Activated CD8-positive, alpha-beta T cell treated with anti-CD3 and anti-CD28 coated beads for 36 hours (primary cell): ENCODE measurements around the gene DCLK2. TPM values are rescaled to one million over a fixed set of nuclear protein-coding genes. Genes with fewer than 3 reads are reported as not detected.

Experiments
- ATAC-seq: fragments of 200-7000 bp; cut with Tn5 transposase; one replicate; pipeline ENCODE4 v1.10.0; 2021; ENCODE audit warnings: mild to moderate bottlenecking, moderate library complexity
- CTCF ChIA-PET: fragments of 350-600 bp; sonication (Branson Sonifier 250); formaldehyde crosslinking; loops from one replicate; lab custom pipeline; 2021; ENCODE audit warnings: antibody characterized with exemption; lab: Charles Lee
- POLR2A ChIA-PET: fragments of 350-600 bp; sonication (Branson Sonifier 250); formaldehyde crosslinking; loops from one replicate; lab custom pipeline; 2021; ENCODE audit warnings: antibody characterized with exemption; lab: Charles Lee
- DNase-seq: peaks from one replicate; pipeline ENCODE4 v3.0.0-alpha.2; 2020
- H3K27ac Mint-ChIP-seq: one replicate; pipeline ENCODE4 v1.8.0; 2021; ENCODE audit warnings: mild to moderate bottlenecking, mixed read lengths
- H3K27me3 Mint-ChIP-seq: one replicate; pipeline ENCODE4 v1.8.0; 2021; ENCODE audit warnings: mixed read lengths
- H3K36me3 Mint-ChIP-seq: one replicate; pipeline ENCODE4 v1.8.0; 2021; ENCODE audit warnings: low read depth, mixed read lengths
- H3K4me1 Mint-ChIP-seq: one replicate; pipeline ENCODE4 v1.8.0; 2021; ENCODE audit warnings: low read depth, mixed read lengths
- H3K4me3 Mint-ChIP-seq: one replicate; pipeline ENCODE4 v1.8.0; 2021; ENCODE audit warnings: mild to moderate bottlenecking, moderate library complexity, mixed read lengths
- H3K9me3 Mint-ChIP-seq: one replicate; pipeline ENCODE4 v1.8.0; 2021; ENCODE audit warnings: mixed read lengths
- CTCF ChIP-seq: fragments of 200-600 bp; IDR thresholded peaks from one replicate; pipeline ENCODE4 v1.8.0; 2022; ENCODE audit warnings: antibody characterized with exemption, mild to moderate bottlenecking
- intact Hi-C: fragments of 100-400 bp; cut with micrococcal nuclease; formaldehyde crosslinking; loops from one replicate; pipeline ENCODE4 v1.10.0; 2022
- total RNA-seq, 2 experiments: library from RNA; stranded (reverse); gene quantifications; one replicate each; pipeline ENCODE4 v1.2.3, GENCODE V29; 2021

The DCLK2 gene
- total RNA-seq, 2 experiments from 2014 or later: not detected

GRCh38 chr4:150211016-150211415 is 132.8 kb downstream of the DCLK2 start:
- H3K9me3 Mint-ChIP-seq: no peaks in the 10 kb centered on the region
- ATAC-seq (no peak), DNase-seq (no peak)
- H3K36me3 Mint-ChIP-seq: no peaks in the 10 kb centered on the region
- intact Hi-C loops: no loop called here
- no peak overlapping the region for H3K27ac Mint-ChIP-seq
- H3K4me1 Mint-ChIP-seq: no peaks in the 10 kb centered on the region
- TF ChIP-seq CTCF: no peak
- peaks cover 10% of the 10 kb centered on the region for H3K27me3 Mint-ChIP-seq
- CTCF ChIA-PET: interaction anchor here (0.6 to 2.8 kb wide), 3 partner anchors 32 to 230 kb away, joined by 3 to 7 read pairs (median 3); no protein-coding TSS in a partner anchor
- POLR2A ChIA-PET: no interaction called here
- H3K4me3 Mint-ChIP-seq: no peak overlapping the region

- TF ChIP-seq CTCF: no peak
- Mint-ChIP-seq H3K27ac (no peak overlapping the region), H3K9me3 (no peaks in the 10 kb centered on the region), H3K27me3 (peaks cover 10% of the 10 kb centered on the region), H3K4me3 (no peak overlapping the region), H3K36me3 (no peaks in the 10 kb centered on the region), H3K4me1 (no peaks in the 10 kb centered on the region)
- POLR2A ChIA-PET: interaction anchor here (0.6 kb wide), 1 partner anchor 11 kb away, joined by 3 read pairs; no protein-coding TSS in a partner anchor
- ATAC-seq (no peak), DNase-seq (no peak)
- CTCF ChIA-PET: interaction anchor here (1.5 to 2.8 kb wide), 2 partner anchors 31 to 231 kb away, joined by 3 to 7 read pairs; no protein-coding TSS in a partner anchor
- intact Hi-C loops: no loop called here
Observed at GRCh38 chr4:150211799-150212445, 133.7 kb downstream of the DCLK2 start.

- Mint-ChIP-seq H3K4me1 (no peaks in the 10 kb centered on the region), H3K9me3 (no peaks in the 10 kb centered on the region), H3K27ac (no peak overlapping the region), H3K36me3 (no peaks in the 10 kb centered on the region), H3K4me3 (no peak overlapping the region), H3K27me3 (peaks cover 10% of the 10 kb centered on the region)
- CTCF ChIA-PET: interaction anchor here (1.5 kb wide), 1 partner anchor 30 kb away, joined by 3 read pairs; no protein-coding TSS in a partner anchor
- intact Hi-C loops: no loop called here
- ATAC-seq (no peak), DNase-seq (no peak)
- POLR2A ChIA-PET: interaction anchor here (0.6 kb wide), 1 partner anchor 11 kb away, joined by 3 read pairs; no protein-coding TSS in a partner anchor
- no peak for TF ChIP-seq CTCF
Observed at GRCh38 chr4:150212485-150212884, 134.2 kb downstream of the DCLK2 start.

GRCh38 chr4:150212927-150213326 is 134.7 kb downstream of the DCLK2 start:
- CTCF ChIA-PET: no interaction called here
- intact Hi-C loops: no loop called here
- peaks cover 10% of the 10 kb centered on the region for H3K27me3 Mint-ChIP-seq
- no peak for DNase-seq
- no peaks in the 10 kb centered on the region for H3K4me1 Mint-ChIP-seq
- no peak for TF ChIP-seq CTCF
- no peak for ATAC-seq
- H3K27ac Mint-ChIP-seq: no peak overlapping the region
- H3K9me3 Mint-ChIP-seq: no peaks in the 10 kb centered on the region
- POLR2A ChIA-PET: no interaction called here
- no peaks in the 10 kb centered on the region for H3K36me3 Mint-ChIP-seq
- H3K4me3 Mint-ChIP-seq: no peak overlapping the region

GRCh38 chr4:150215601-150216000 is 137.4 kb downstream of the DCLK2 start:
- H3K4me3 Mint-ChIP-seq: no peak overlapping the region
- ChIA-PET POLR2A (no interaction called here), CTCF (no interaction called here)
- ATAC-seq (no peak), DNase-seq (no peak)
- TF ChIP-seq CTCF: no peak
- no peaks in the 10 kb centered on the region for H3K36me3 Mint-ChIP-seq
- no peaks in the 10 kb centered on the region for H3K9me3 Mint-ChIP-seq
- peaks cover 10% of the 10 kb centered on the region for H3K27me3 Mint-ChIP-seq
- intact Hi-C loops: no loop called here
- H3K27ac Mint-ChIP-seq: no peak overlapping the region
- H3K4me1 Mint-ChIP-seq: no peaks in the 10 kb centered on the region
